Tongue (tissue), 2 donors: ENCODE data around the gene ITPR2. TPM values are rescaled to one million over a fixed set of nuclear protein-coding genes. Genes with fewer than 3 reads are reported as not detected.
A peak's percentile ranks its signal among the peaks of the same experiment; 100 is the strongest.
"Not testable (repeated sequence)": the region's sequence is repeated elsewhere in the genome, so short reads cannot be mapped to it uniquely, and the experiment has no call there.

Experiments
- DNase-seq: peaks from one replicate; pipeline ENCODE4 v3.0.0-alpha.2; 2015
- total RNA-seq: library from RNA; depleted of rRNA; stranded (reverse); fragments of >200 nt; gene quantifications from one replicate; pipeline ENCODE4 v1.2.3, GENCODE V29; 2014

ITPR2 gene
- total RNA-seq, 1 donor from 2014 or later, result 31.4 TPM

GRCh38 chr12:26557326-26557725 lies 275.7 kb downstream of the ITPR2 start:
- DNase-seq, result no peak

GRCh38 chr12:26556916-26557315 lies 276.1 kb downstream of the ITPR2 start:
- DNase-seq, result no peak

- DNase-seq, result no peak
Observed at GRCh38 chr12:26555139-26555538, 277.9 kb downstream of the ITPR2 start.

GRCh38 chr12:26554332-26554731 lies 278.7 kb downstream of the ITPR2 start:
- no peak for DNase-seq

GRCh38 chr12:26551385-26551784 lies 281.6 kb downstream of the ITPR2 start:
- no peak for DNase-seq

- DNase-seq, result no peak
Observed at GRCh38 chr12:26548227-26548626, 284.8 kb downstream of the ITPR2 start.

GRCh38 chr12:26546535-26547314 lies 286.3 kb downstream of the ITPR2 start:
- DNase-seq, result no peak

- no peak for DNase-seq
Observed at GRCh38 chr12:26539131-26539530, 293.9 kb downstream of the ITPR2 start.

- DNase-seq, result no peak
Observed at GRCh38 chr12:26537651-26538050, 295.3 kb downstream of the ITPR2 start.

GRCh38 chr12:26537126-26537525 lies 295.9 kb downstream of the ITPR2 start:
- no peak for DNase-seq

- DNase-seq, result peak; percentile 27
Observed at GRCh38 chr12:26535826-26536225, 297.2 kb downstream of the ITPR2 start.

- no peak for DNase-seq
Observed at GRCh38 chr12:26534071-26534470, 298.9 kb downstream of the ITPR2 start.

- no peak for DNase-seq
Observed at GRCh38 chr12:26533211-26533610, 299.8 kb downstream of the ITPR2 start.

GRCh38 chr12:26530461-26530860 lies 302.5 kb downstream of the ITPR2 start:
- no peak for DNase-seq

- DNase-seq, result no peak
Observed at GRCh38 chr12:26528943-26529342, 304.1 kb downstream of the ITPR2 start.

- DNase-seq, result no peak
Observed at GRCh38 chr12:26527682-26528081, 305.3 kb downstream of the ITPR2 start.

GRCh38 chr12:26524862-26525465 lies 308.0 kb downstream of the ITPR2 start:
- no peak for DNase-seq

- DNase-seq, result peak; percentile 60
Observed at GRCh38 chr12:26523708-26524150, 309.3 kb downstream of the ITPR2 start.

GRCh38 chr12:26520869-26521268 lies 312.1 kb downstream of the ITPR2 start:
- no peak for DNase-seq

GRCh38 chr12:26520109-26520508 lies 312.9 kb downstream of the ITPR2 start:
- DNase-seq, result no peak

- no peak for DNase-seq
Observed at GRCh38 chr12:26519462-26519861, 313.5 kb downstream of the ITPR2 start.

GRCh38 chr12:26517320-26517719 lies 315.7 kb downstream of the ITPR2 start:
- DNase-seq, result not testable (repeated sequence)

GRCh38 chr12:26514364-26514763 lies 318.6 kb downstream of the ITPR2 start:
- DNase-seq, result no peak
